ENCODE data around the gene IMPA2.

IMPA2 gene

DNA sequence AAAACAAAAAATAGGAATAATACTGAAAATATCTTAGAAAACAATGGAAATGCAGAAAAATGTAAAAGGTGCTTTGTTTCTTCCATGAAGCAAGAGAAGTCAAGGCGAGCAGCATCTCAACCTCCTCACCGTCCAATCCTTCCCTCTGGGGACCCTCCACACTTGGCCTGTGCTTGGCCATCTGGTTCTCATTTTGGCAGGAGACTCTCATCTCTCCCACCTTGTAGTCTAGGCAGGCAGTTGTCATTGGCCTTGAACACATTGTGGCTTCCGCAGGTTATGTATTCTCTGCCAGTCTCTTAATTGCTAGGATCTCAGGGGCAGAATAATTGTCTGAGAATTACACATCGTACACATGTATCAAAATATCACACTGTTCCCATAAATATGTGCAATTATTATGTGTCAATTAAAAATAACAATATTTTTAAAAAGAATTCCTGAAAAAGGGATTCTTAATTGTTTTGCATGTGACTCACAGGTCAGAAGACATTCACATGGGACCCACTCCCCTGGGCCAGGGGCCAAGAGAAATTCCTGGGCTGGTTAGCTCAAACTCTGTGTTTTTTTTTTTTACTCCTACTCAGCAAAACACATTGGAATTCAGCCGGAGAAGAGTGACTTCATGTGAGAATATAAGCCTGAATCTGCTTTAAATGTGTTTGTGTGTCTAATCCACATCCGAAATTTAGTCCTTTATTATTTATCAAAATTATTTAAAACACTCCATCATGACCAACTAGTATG is 98.4 kb downstream of the IMPA2 start:
- in situ Hi-C loops (cut with HindIII; ENCODE audit: low pct_ligation_motif_present, low pct_unique_long_range_greater_than_20kb, low sequenced_read_pairs): no loop called here
- DNase-seq: no peak

Data from ACHN (cell line).